GM18499 (cell line): Measurements from ENCODE around the gene COMMD3.
"Not testable (repeated sequence)": the region's sequence is repeated elsewhere in the genome, so short reads cannot be mapped to it uniquely, and the experiment has no call there.

ENCODE experiments used
- ATAC-seq: cut with Tn5 transposase; IDR thresholded peaks from one replicate; pipeline ENCODE4 v1.9.1; 2021; ENCODE audit warnings: moderate number of reproducible peaks; ENCODE audit not compliant: insufficient read depth, unreplicated experiment

COMMD3 gene

DNA sequence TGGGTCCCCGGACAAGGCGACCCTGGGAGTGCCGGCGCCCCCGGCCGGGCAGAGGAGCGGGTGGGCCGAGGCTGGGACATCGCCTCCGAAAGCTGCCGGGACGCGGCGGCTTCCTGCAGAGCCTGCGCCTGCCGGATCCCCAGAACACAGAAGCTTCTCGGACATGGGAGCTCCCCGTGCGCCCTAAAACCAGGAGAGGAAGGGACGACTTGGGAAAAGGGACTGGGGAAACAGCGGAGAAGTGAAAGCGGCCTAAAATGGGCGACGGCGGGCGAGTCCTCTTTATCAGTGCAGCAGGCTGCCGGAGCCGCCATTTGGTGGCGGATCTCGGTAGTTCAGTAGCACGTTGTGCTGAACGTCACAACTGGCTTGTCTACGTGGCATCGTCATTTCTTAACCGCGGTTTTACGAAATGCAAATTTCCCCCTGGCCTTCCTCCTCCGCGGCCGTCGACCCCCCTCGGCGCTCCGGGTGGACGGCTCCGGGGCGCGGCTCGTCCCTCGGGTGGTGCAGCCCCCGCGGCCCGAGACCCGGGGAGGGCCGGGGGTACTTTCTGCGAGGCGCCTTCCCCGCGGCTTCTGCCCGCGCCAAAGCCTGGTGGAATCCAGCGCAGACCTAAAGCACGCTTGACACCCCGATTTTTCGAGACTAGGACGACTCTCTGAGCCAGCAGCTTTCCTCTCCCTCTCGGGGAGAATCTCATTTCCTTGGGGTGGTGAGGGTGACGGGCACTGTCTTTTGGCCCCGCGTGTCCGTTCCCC, 19.2 kb downstream of the COMMD3 start:
- no peak for ATAC-seq

DNA sequence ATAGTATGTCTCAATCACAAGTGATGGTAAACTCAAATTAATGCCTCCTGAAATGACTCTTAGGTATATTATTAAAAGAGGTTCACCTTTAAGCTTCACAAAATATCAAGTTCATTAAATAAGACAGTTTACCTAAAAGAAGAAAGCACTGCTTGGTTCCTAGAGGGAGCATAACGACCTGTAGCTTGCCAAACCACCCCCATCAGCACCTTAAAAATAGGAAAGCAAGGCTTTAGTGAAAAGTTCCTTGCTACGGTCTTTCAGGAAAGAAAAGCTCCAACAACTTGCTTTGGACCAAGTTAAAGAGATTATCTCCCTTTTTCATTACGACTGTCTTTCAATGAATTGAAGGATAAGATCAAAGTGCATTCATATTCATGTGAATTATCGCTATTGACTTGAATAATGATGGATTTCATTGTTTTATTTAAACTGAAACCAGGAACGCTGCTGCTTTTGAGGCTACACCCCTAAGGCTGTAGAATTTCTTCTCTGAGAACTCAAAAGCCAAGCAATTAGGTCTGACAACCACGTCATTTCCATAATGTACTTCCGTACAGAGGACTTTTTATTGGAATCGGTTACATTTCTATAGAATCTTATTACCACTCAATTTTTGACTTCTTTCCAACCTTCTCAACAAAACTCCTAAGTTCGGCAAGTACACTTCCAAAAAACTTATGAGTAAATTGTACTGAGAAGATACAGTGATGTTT, 22.2 kb downstream of the COMMD3 start:
- no peak for ATAC-seq

GRCh38 chr10:22338931-22339330, 22.7 kb downstream of the COMMD3 start:
- no peak for ATAC-seq

DNA sequence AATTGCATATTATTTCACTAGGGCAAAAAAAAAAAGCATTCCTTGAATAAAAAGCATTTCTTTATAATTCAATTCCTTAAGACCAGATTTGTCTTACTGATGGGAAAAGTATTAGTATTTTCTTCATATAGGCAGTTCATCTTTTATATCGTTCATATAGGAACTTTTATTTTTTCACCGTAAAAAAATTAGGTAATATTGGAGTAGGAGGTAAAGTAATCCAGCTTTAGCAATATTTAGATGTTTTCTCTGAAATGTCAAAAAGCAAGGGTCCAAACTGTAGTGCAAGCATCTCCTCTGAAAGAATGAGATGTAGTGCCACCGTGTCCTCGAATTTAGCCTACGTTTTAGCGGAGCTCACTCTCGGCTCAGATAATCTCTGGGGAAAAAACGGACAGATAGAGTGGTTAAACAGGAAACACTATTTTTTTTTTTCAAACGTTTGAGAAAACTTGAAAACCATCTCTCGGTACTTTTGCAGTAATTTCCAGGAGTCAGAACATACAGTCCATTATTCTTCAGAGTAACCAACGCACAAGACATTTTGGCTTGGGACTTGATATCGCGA, 23.7 kb downstream of the COMMD3 start:
- ATAC-seq, result no peak

GRCh38 chr10:22340329-22341189, 24.4 kb downstream of the COMMD3 start:
- ATAC-seq, result no peak

DNA sequence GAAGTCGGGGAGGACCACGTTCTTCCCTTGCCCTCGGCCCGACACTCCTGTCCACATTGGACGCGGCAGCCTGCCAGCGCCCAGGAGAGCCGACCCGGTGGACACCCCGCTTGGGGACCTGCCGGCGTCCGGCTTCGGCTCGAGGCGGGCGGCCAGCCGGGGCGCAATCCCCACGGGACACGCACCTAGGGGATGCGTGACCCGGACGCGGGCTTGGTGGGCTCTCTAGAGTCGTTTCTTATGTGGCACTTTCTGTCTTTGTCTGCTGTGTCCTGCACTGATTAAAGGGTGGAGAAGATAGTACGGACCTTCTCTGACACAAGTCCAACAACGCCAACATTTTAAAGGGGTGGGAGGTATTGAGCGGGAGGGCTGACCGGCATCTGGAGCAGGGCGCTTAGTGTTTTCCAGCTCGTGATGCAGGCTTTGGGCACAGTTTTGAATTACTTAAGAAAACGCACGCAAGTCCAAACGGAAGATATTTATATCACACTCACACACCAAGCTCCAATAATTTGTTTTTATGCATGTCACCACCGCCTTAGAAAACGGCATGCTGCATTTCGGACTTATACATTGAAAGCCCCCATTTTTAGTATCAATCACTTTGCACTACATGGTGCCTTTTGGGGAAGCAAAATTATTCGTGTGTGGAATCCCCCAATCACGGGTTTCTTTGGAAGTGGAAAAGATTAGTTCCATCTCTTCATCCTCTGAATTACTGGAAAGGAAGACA, 25.2 kb downstream of the COMMD3 start:
- ATAC-seq, result no peak

DNA sequence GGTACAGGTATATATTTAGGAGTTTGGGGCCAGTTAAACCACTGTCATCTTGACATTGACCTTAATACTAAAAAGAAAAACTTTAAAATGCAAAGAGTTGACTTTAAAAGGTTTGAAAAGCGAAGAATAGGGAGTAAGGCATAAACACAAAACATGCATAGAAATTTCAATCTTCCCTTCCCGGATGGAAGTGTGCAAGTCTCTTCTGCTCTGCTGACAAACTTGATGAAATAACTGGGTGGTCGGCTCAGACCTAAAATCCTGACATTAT, 25.7 kb downstream of the COMMD3 start:
- ATAC-seq, result no peak

GRCh38 chr10:22342421-22342820, 26.2 kb downstream of the COMMD3 start:
- no peak for ATAC-seq

GRCh38 chr10:22343731-22344130, 27.5 kb downstream of the COMMD3 start:
- ATAC-seq, result no peak

DNA sequence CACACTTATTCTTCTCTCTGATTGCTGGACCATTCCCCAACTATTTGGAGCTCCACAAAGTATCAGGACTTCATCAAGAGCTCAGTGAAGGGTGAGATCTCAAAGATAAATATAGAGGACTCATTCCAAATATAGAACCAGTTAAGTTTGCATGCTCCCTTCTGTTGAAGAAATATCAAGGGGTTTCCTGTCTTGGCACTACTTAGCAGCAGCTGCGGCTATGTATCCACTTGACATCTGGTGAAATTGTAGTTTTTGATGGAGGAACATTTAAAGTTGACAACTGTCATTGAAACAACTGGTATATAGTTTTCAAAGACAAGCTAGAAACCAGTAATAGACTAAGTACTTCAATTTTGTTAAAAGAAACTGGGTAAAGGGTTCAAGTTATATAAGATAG, 28.1 kb downstream of the COMMD3 start:
- no peak for ATAC-seq

DNA sequence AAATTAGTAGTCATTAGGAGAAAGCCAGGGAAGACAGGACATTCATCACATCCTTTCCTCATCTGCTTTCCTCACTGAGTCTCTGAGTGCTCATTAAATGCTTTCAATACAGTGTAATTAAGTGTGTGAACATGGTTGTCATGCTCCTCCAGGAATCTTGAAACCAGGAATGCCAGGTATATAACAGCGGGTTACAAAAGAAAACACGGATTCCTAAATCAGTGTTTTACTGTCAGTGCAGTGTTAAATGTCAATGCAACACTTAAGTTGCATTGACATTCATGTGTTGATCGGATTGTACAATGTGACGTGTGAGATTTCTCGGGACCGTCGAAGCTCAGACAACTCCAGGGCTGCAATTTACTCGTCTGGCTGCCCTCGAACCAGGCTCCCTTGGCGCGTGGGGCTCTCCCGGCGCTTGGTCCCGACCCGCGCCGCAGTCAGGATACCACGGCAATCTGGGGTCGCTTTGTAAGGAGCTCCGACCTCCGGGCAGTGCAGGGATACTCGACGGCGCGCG, 28.7 kb downstream of the COMMD3 start:
- ATAC-seq, result no peak

DNA sequence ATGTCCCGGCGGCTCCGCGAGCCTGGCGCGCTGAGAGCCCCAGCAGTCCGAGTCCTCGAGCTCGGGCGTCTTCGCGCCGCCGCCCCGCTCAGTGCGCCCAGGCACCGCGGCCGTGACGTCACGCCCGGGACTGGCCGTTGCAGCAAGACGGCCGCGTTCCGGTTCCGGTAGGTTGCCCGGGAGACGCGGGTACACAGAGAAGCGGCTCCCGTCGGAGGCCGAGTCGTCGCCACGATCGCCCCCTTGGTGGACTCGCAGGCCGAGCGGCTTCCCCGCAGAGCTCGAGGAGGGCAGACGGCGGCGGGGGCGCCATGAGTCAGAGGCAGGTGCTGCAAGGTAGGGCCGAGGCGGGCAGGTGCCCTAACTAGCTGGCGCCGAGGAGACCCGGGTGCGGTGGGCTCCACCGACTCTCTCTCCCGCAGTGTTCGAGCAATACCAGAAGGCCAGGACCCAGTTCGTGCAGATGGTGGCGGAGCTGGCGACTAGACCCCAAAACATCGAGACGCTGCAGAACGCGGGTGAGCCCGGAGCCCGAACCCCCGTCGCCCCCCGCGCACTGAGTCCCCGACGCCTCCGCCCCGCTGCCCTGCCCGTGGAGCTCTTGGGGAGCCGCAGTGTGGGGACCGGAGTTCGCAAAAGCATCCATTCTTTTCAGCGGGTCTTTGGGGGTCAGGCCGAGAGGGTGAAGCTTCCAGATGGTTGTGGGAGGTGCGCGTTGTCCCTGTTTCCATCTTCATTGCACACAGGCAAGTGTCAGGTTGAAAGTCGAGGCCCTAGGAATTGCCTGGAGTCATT, 29.3 kb downstream of the COMMD3 start, which contains the start of gene SPAG6:
Gene SPAG6 (plus strand): TSS at position 196 of the 795 bp plus-strand sequence. CDS start 116 bp downstream, at position 312.
- no peak for ATAC-seq

DNA sequence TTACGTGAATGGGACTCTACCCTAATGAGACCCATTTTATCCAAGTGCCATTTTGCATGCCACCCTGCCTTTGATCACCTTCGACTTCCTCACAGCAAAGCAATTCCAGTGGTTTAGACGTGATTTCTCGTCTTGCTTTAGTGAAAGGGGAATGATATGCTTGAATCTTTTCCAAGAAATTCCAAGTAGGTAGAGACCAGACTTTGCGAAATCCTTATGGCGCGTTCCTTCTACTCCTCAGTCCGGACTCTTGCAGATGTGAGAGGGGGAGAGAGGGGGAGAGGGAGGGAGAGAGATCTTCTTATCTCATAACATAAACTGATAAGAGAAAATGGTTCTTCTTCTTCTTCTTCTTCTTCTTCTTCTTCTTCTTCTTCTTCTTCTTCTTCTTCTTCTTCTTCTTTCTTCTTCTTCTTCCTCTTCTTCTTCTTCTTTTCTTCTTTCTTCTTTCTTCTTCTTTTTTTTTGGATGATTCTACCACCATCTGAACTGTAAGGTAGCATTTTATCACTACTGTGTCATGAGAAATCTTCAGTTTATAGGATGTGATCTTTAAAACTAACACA, 30.0 kb downstream of the COMMD3 start:
- no peak for ATAC-seq

- no peak for ATAC-seq
Observed at GRCh38 chr10:22349755-22350154, 33.6 kb downstream of the COMMD3 start.

DNA sequence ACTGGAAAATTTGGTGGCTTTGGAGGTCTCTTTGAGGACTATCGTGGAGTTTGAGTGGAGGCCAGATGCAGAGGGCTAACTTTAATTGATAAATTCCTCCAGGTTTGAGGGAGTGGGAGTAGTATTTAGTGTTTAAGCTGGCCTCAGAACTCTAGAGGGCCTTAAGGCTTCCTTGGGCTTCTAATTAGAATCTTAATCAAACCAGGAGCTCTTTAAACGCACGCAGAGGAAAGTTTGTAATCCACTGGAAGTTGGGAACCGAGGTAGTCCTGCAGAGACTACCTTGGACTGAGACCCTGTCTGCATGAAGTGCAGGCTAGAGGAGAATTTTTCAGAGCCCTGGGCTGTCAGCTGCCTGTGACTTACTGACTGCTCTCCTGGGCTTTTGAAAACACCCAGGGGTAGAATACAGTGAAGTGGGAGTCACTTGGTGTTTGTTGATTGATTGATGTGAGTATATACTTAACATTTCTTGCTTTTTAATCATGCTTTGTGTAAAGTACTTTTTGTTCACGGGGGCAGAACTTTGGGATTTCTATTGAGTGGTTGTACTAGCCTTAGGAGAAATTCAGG, 35.0 kb downstream of the COMMD3 start:
- no peak for ATAC-seq

DNA sequence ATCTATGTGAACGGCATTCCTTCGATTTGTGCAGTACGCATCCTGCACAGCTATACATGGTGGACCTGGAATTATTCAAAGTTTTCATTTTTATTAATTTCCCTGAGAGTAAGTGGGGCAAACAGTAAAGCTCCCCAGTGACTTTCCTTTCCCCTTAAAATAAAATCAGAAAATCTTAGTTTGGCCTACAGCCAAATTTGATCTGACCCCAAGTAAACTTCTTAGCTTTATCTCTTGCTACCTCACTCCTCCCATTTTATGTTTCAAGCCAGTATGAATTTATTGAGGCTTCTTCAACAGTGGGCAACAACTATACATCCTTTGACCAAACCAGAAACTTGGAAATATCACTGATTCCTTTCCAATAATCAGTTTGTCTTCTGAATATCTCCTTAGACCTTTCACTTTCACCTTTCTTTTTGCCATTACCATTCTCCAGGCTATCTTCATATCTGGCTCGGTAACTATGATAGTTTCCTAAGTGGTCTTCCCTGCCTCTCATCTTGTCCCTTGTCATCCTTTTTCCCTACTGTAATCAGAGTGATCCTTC, 40.2 kb downstream of the COMMD3 start:
- no peak for ATAC-seq

DNA sequence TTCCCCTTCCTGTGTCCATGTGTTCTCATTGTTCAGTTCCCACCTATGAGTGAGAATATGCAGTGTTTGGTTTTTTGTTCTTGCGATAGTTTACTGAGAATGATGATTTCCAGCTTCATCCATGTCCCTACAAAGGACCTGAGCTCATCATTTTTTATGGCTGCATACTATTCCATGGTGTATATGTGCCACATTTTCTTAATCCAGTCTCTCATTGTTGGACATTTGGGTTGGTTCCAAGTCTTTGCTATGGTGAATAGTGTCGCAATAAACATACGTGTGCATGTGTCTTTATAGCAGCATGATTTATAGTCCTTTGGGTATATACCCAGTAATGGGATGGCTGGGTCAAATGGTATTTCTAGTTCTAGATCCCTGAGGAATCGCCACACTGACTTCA, 41.6 kb downstream of the COMMD3 start:
- not testable (repeated sequence) for ATAC-seq

DNA sequence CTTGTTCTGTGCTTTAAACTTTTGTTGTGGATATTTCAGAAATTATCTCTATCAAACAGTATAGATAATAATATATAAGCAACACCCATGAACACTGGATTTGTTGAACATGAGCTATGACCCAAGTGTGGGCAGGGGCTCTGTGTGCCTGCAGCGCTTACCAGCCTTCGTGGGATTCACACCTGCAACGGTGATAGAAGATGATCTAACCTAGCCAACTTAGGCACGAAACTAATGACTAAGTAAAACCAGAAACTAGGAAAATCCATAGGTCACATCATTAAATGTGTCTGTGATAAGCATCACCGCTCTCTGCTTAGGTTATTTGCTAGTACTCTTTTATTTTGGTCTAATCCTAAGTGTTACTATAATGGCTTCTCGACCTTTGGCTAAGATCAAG, 47.1 kb downstream of the COMMD3 start:
- no peak for ATAC-seq
